BLaER1 (cell line): Measurements from ENCODE around the gene BLZF1.
"Not testable (repeated sequence)": the region's sequence is repeated elsewhere in the genome, so short reads cannot be mapped to it uniquely, and the experiment has no call there.

Experiments
- H3K27ac ChIP-seq: shearing (Covaris generic); formaldehyde crosslinking; 2 replicates; pipeline ENCODE4 v1.8.1; 2022
- H3K27me3 ChIP-seq: shearing (Covaris generic); formaldehyde crosslinking; 2 replicates; pipeline ENCODE4 v1.8.1; 2022
- H3K36me3 ChIP-seq: shearing (Covaris generic); formaldehyde crosslinking; 2 replicates; pipeline ENCODE4 v1.8.1; 2022
- H3K4me1 ChIP-seq: shearing (Covaris generic); formaldehyde crosslinking; 2 replicates; pipeline ENCODE4 v1.8.1; 2022
- H3K4me2 ChIP-seq: shearing (Covaris generic); formaldehyde crosslinking; 2 replicates; pipeline ENCODE4 v1.8.1; 2022
- H3K4me3 ChIP-seq: shearing (Covaris generic); formaldehyde crosslinking; 2 replicates; pipeline ENCODE4 v1.8.1; 2022
- H3K9ac ChIP-seq: shearing (Covaris generic); formaldehyde crosslinking; 2 replicates; pipeline ENCODE4 v1.8.1; 2022
- H3K9me3 ChIP-seq: shearing (Covaris generic); formaldehyde crosslinking; 2 replicates; pipeline ENCODE4 v1.8.1; 2022
- H4K20me1 ChIP-seq: shearing (Covaris generic); formaldehyde crosslinking; 2 replicates; pipeline ENCODE4 v1.8.1; 2022
- Cebpa-rat ChIP-seq: shearing (Covaris generic); IDR thresholded peaks from 2 replicates; pipeline ENCODE4 v1.8.1; 2022

The BLZF1 gene

DNA sequence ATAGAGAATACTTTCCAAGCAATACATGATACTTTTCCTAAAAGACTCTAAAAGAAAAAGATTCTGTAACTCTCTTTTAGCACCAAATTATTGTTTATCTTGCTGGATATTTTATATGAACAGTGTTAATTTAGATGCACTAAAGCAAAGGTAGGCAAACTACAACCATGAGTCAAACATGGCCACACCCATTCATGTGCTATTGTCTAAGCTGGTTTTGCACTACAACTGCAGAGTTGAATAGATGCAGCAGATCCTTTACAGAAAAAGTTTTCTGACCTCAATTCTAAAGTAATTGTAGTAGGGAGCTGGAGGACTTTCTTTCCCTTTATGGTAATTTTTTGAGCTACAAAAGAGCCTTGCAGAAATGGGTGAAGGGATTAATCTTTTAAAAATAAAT, 19.4 kb downstream of the BLZF1 start:
- no peak overlapping the region for H3K9ac ChIP-seq
- no peaks in the 10 kb centered on the region for H3K4me1 ChIP-seq
- H3K27ac ChIP-seq, result no peak overlapping the region
- no peaks in the 10 kb centered on the region for H3K27me3 ChIP-seq
- no peak overlapping the region for H3K4me2 ChIP-seq
- no peaks in the 10 kb centered on the region; the same call in 1 of the 2 replicates for H3K9me3 ChIP-seq
- no peaks in the 10 kb centered on the region for H4K20me1 ChIP-seq
- no peak for TF ChIP-seq Cebpa-rat
- H3K4me3 ChIP-seq, result no peak overlapping the region
- peaks cover 74% of the 10 kb centered on the region for H3K36me3 ChIP-seq

DNA sequence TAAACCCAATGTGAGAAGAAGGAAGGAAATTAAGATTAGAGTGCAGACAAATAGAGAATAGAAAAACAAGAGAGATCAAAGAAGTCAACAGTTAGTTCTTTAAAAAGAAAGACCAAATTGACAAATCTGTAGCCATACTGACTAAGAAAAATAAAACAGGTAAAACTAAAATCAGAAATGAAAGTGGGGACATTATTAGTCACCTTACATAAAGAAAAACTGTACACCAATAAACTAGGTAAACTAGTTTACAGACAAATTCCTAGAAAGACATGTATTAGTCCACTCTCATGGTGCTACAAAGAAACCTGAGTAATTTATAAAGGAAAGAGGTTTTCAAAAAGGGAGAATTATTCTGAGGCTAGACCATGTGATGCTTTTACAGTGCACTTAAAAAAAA, 22.3 kb downstream of the BLZF1 start:
- H3K36me3 ChIP-seq, result peaks cover 58% of the 10 kb centered on the region

GRCh38 chr1:169392406-169392805, 24.4 kb downstream of the BLZF1 start:
- Histone ChIP-seq H3K27me3 (no peaks in the 10 kb centered on the region), H4K20me1 (no peaks in the 10 kb centered on the region), H3K9me3 (no peaks in the 10 kb centered on the region; the same call in 1 of the 2 replicates), H3K4me3 (no peak overlapping the region), H3K27ac (no peak overlapping the region), H3K9ac (no peak overlapping the region), H3K36me3 (peaks cover 55% of the 10 kb centered on the region), H3K4me2 (no peak overlapping the region), H3K4me1 (no peaks in the 10 kb centered on the region)
- TF ChIP-seq Cebpa-rat, result no peak

More for the DNA sequence above, 22.3 kb downstream of the BLZF1 start:
- Histone ChIP-seq H3K9ac (no peak overlapping the region), H3K4me3 (no peak overlapping the region), H3K27ac (no peak overlapping the region), H3K4me2 (no peak overlapping the region), H3K27me3 (no peaks in the 10 kb centered on the region), H3K9me3 (no peaks in the 10 kb centered on the region; the same call in 1 of the 2 replicates), H4K20me1 (no peaks in the 10 kb centered on the region), H3K4me1 (no peaks in the 10 kb centered on the region)
- no peak for TF ChIP-seq Cebpa-rat

- H3K36me3 ChIP-seq, result peaks cover 30% of the 10 kb centered on the region
- no peak overlapping the region for H3K4me3 ChIP-seq
- H3K27me3 ChIP-seq, result no peaks in the 10 kb centered on the region
- no peak overlapping the region for H3K4me2 ChIP-seq
- H3K9me3 ChIP-seq, result no peaks in the 10 kb centered on the region; the same call in 1 of the 2 replicates
- H4K20me1 ChIP-seq, result no peaks in the 10 kb centered on the region
- no peak overlapping the region for H3K9ac ChIP-seq
- no peak overlapping the region for H3K27ac ChIP-seq
- H3K4me1 ChIP-seq, result no peaks in the 10 kb centered on the region
- TF ChIP-seq Cebpa-rat, result no peak
Measured at GRCh38 chr1:169395955-169396354, 28.0 kb downstream of the BLZF1 start.

DNA sequence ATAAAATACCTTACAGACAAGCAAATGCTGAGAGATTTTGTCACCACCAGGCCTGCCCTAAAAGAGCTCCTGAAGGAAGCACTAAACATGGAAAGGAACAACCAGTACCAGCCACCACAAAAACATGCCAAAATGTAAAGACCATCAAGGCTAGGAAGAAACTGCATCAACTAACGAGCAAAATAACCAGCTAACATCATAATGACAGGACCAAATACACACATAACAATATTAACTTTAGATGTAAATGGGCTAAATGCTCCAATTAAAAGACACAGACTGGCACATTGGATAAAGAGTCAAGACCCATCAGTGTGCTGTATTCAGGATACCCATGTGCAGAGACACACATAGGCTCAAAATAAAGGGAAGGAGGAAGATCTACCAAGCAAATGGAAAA, 34.6 kb downstream of the BLZF1 start:
- not testable (repeated sequence) for H3K4me3 ChIP-seq, H3K9me3 ChIP-seq, H3K4me2 ChIP-seq, H3K27ac ChIP-seq, H3K9ac ChIP-seq, H3K36me3 ChIP-seq, H3K27me3 ChIP-seq, H4K20me1 ChIP-seq, H3K4me1 ChIP-seq

GRCh38 chr1:169408340-169408739, 40.3 kb downstream of the BLZF1 start:
- H3K9me3 ChIP-seq, H3K4me3 ChIP-seq, H3K36me3 ChIP-seq, H3K9ac ChIP-seq, H3K27me3 ChIP-seq, H3K27ac ChIP-seq, H4K20me1 ChIP-seq, H3K4me1 ChIP-seq, H3K4me2 ChIP-seq: not testable (repeated sequence)

DNA sequence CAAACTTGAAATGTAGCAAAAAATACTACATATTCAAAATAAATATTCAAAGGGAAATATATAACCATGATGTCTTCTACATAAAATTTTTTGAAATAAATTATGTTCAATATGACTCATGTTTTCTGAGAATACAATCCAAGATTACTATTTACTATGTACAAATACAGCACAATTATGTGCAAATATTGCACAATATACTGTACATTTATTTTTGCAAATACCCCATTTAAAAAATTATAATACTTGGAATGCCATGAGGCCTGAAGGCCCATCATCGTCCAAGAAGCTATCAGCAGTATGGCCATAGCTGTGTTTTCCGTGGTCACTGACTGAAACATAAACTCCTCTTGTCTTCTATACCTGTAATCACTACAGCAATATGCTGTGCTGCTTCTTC, 47.0 kb downstream of the BLZF1 start:
- no peaks in the 10 kb centered on the region for H3K9me3 ChIP-seq
- no peaks in the 10 kb centered on the region for H4K20me1 ChIP-seq
- no peak overlapping the region for H3K4me3 ChIP-seq
- no peaks in the 10 kb centered on the region for H3K27me3 ChIP-seq
- H3K9ac ChIP-seq, result no peak overlapping the region
- no peak for TF ChIP-seq Cebpa-rat
- no peaks in the 10 kb centered on the region for H3K36me3 ChIP-seq
- H3K4me1 ChIP-seq, result peaks cover 12% of the 10 kb centered on the region
- no peak overlapping the region for H3K27ac ChIP-seq
- no peak overlapping the region for H3K4me2 ChIP-seq

- H3K9ac ChIP-seq, result no peak overlapping the region
- H3K4me2 ChIP-seq, result no peak overlapping the region
- H3K9me3 ChIP-seq, result no peaks in the 10 kb centered on the region
- no peaks in the 10 kb centered on the region for H4K20me1 ChIP-seq
- H3K36me3 ChIP-seq, result no peaks in the 10 kb centered on the region
- H3K4me1 ChIP-seq, result peaks cover 12% of the 10 kb centered on the region
- H3K27me3 ChIP-seq, result no peaks in the 10 kb centered on the region
- TF ChIP-seq Cebpa-rat, result no peak
- no peak overlapping the region for H3K4me3 ChIP-seq
- H3K27ac ChIP-seq, result no peak overlapping the region
Measured at GRCh38 chr1:169421309-169421708, 53.3 kb downstream of the BLZF1 start.

DNA sequence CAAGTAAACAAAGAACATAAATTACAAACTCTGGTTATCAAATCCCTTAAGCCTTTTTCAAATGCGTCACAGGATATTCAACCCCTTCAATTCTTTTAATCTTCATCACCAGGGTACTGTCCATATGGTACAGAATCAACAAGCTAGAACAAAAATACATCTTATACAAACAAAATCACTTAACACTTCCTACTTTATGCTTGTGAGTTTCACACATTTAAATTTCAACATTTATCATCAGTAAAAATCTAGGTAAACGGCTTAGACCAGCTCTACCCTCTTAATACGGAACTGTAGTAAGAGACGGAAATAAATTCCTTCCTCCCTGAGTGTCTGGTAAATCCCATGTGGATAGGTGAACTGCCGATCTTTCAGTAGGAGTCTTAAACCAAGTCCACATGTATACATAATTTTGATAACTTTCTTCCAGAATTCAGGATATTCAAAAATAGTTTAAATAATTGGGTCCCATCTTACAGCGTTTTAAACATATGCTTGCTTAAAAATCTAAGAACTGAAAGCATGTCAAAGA, 58.2 kb downstream of the BLZF1 start:
- no peak for TF ChIP-seq Cebpa-rat
- H3K27ac ChIP-seq, result no peak overlapping the region
- H3K4me2 ChIP-seq, result no peak overlapping the region
- H3K9ac ChIP-seq, result no peak overlapping the region
- no peak overlapping the region for H3K4me3 ChIP-seq
- H4K20me1 ChIP-seq, result no peaks in the 10 kb centered on the region
- H3K36me3 ChIP-seq, result no peaks in the 10 kb centered on the region
- H3K27me3 ChIP-seq, result no peaks in the 10 kb centered on the region
- no peaks in the 10 kb centered on the region for H3K9me3 ChIP-seq
- no peaks in the 10 kb centered on the region for H3K4me1 ChIP-seq

- no peak within 1 kb of the TSS for H3K4me3 ChIP-seq
- H3K4me1 ChIP-seq, result no peaks in the 10 kb centered on the region
- H3K36me3 ChIP-seq, result no peaks in the 10 kb centered on the region
- H3K4me2 ChIP-seq, result no peak within 1 kb of the TSS
- no peaks in the 10 kb centered on the region for H3K9me3 ChIP-seq
- no peak within 1 kb of the TSS for H3K27ac ChIP-seq
- no peak within 1 kb of the TSS for H3K9ac ChIP-seq
- no peak for TF ChIP-seq Cebpa-rat
- no peaks in the 10 kb centered on the region for H4K20me1 ChIP-seq
- no peaks in the 10 kb centered on the region for H3K27me3 ChIP-seq
Measured at GRCh38 chr1:169427081-169427641, 59.2 kb downstream of the BLZF1 start, which contains the start of gene CCDC181. TSS of gene CCDC181 (minus strand) at chr1:169427474. CDS start at chr1:169424927, 2,547 bp downstream.
